Activated CD4-positive, alpha-beta T cell treated with anti-CD3 and anti-CD28 coated beads, Interleukin-2, amount 10 ng/mL, durations not matched to agents 7 days and 5 days (primary cell): ENCODE results near the gene PMPCA. TPM values are rescaled to one million over a fixed set of nuclear protein-coding genes. Genes with fewer than 3 reads are reported as not detected.
"Not testable (repeated sequence)": the region's sequence is repeated elsewhere in the genome, so short reads cannot be mapped to it uniquely, and the experiment has no call there.

Experiments used
- CTCF ChIA-PET: fragments of 350-600 bp; sonication (Branson Sonifier 250); formaldehyde crosslinking; loops from one replicate; lab custom pipeline; 2021; ENCODE audit warnings: antibody characterized with exemption; lab: Charles Lee
- POLR2A ChIA-PET: fragments of 350-600 bp; sonication (Branson Sonifier 250); formaldehyde crosslinking; loops from one replicate; lab custom pipeline; 2021; ENCODE audit warnings: antibody characterized with exemption; lab: Charles Lee
- DNase-seq: peaks from one replicate; pipeline ENCODE4 v3.0.0-alpha.2; 2020
- H3K27ac Mint-ChIP-seq: one replicate; pipeline ENCODE4 v1.8.0; 2021; ENCODE audit warnings: mild to moderate bottlenecking, moderate library complexity, mixed read lengths
- H3K27me3 Mint-ChIP-seq: one replicate; pipeline ENCODE4 v1.8.0; 2021; ENCODE audit warnings: mixed read lengths
- H3K36me3 Mint-ChIP-seq: one replicate; pipeline ENCODE4 v1.8.0; 2021; ENCODE audit warnings: low read depth, mixed read lengths
- H3K4me1 Mint-ChIP-seq: one replicate; pipeline ENCODE4 v1.8.0; 2021; ENCODE audit warnings: mixed read lengths
- H3K4me3 Mint-ChIP-seq: one replicate; pipeline ENCODE4 v1.8.0; 2021; ENCODE audit warnings: mild to moderate bottlenecking, moderate library complexity, mixed read lengths
- H3K9me3 Mint-ChIP-seq: one replicate; pipeline ENCODE4 v1.8.0; 2021; ENCODE audit warnings: mixed read lengths
- total RNA-seq, 2 experiments: library from RNA; stranded (reverse); gene quantifications; one replicate each; pipeline ENCODE4 v1.2.3, GENCODE V29; 2021

PMPCA gene
- total RNA-seq, 2 experiments from 2014 or later, result 52.9 to 58.8 TPM

GRCh38 chr9:136400038-136400834 lies 10.2 kb upstream of the PMPCA start, which contains the start of gene SNAPC4:
TSS of gene SNAPC4 (minus strand) at chr9:136400170. CDS start at chr9:136398428, 1,742 bp downstream.
- H3K36me3 Mint-ChIP-seq, result peaks cover 28% of the 10 kb centered on the region
- peak within 1 kb of the TSS; percentile 80 for H3K4me3 Mint-ChIP-seq
- POLR2A ChIA-PET, result no interaction called here
- DNase-seq, result peak; percentile 86
- peaks cover 57% of the 10 kb centered on the region for H3K4me1 Mint-ChIP-seq
- CTCF ChIA-PET, result interaction anchor here (0.6 to 7.1 kb wide), 12 partner anchors 8 to 327 kb away, joined by 3 to 40 read pairs (median 4); partner anchors contain the start of gene DNLZ
- peak within 1 kb of the TSS; percentile 86 for H3K27ac Mint-ChIP-seq
- no peaks in the 10 kb centered on the region for H3K27me3 Mint-ChIP-seq
- H3K9me3 Mint-ChIP-seq, result no peaks in the 10 kb centered on the region

GRCh38 chr9:136401173-136401922 lies 9.1 kb upstream of the PMPCA start:
- DNase-seq, result no peak
- Mint-ChIP-seq H3K27ac (peak overlapping the region; percentile 75), H3K4me1 (peaks cover 65% of the 10 kb centered on the region), H3K27me3 (no peaks in the 10 kb centered on the region), H3K4me3 (peak overlapping the region; percentile 27), H3K9me3 (no peaks in the 10 kb centered on the region), H3K36me3 (peaks cover 35% of the 10 kb centered on the region)
- CTCF ChIA-PET, result interaction anchor here (0.6 to 7.1 kb wide), 12 partner anchors 8 to 326 kb away, joined by 3 to 40 read pairs (median 4); partner anchors contain the start of gene DNLZ
- POLR2A ChIA-PET, result interaction anchor here (0.6 kb wide), 1 partner anchor 24 kb away, joined by 3 read pairs; no protein-coding TSS in a partner anchor

GRCh38 chr9:136402067-136402466 lies 8.4 kb upstream of the PMPCA start:
- H3K36me3 Mint-ChIP-seq, result peaks cover 38% of the 10 kb centered on the region
- no peak overlapping the region for H3K27ac Mint-ChIP-seq
- CTCF ChIA-PET, result interaction anchor here (1.5 to 7.1 kb wide), 5 partner anchors 10 to 39 kb away, joined by 5 to 40 read pairs (median 7); partner anchors contain the start of gene DNLZ
- POLR2A ChIA-PET, result no interaction called here
- no peak overlapping the region for H3K4me3 Mint-ChIP-seq
- DNase-seq, result no peak
- no peaks in the 10 kb centered on the region for H3K27me3 Mint-ChIP-seq
- peaks cover 66% of the 10 kb centered on the region for H3K4me1 Mint-ChIP-seq
- no peaks in the 10 kb centered on the region for H3K9me3 Mint-ChIP-seq

GRCh38 chr9:136403538-136403914 lies 6.9 kb upstream of the PMPCA start:
- ChIA-PET POLR2A (no interaction called here), CTCF (interaction anchor here (2.0 kb wide), 1 partner anchor 21 kb away, joined by 6 read pairs; no protein-coding TSS in a partner anchor)
- no peaks in the 10 kb centered on the region for H3K27me3 Mint-ChIP-seq
- H3K4me1 Mint-ChIP-seq, result peaks cover 70% of the 10 kb centered on the region
- peaks cover 47% of the 10 kb centered on the region for H3K36me3 Mint-ChIP-seq
- peak overlapping the region; percentile 61 for H3K4me3 Mint-ChIP-seq
- peak overlapping the region; percentile 85 for H3K27ac Mint-ChIP-seq
- peak; percentile 81 for DNase-seq
- no peaks in the 10 kb centered on the region for H3K9me3 Mint-ChIP-seq

GRCh38 chr9:136403915-136404800 lies 6.3 kb upstream of the PMPCA start:
- DNase-seq, result peak; percentile 47
- Mint-ChIP-seq H3K9me3 (no peaks in the 10 kb centered on the region), H3K4me3 (peak overlapping the region; percentile 61), H3K27ac (peak overlapping the region; percentile 85), H3K27me3 (no peaks in the 10 kb centered on the region), H3K36me3 (peaks cover 50% of the 10 kb centered on the region), H3K4me1 (peaks cover 70% of the 10 kb centered on the region)
- ChIA-PET CTCF (interaction anchor here (0.8 to 2.0 kb wide), 2 partner anchors 20 to 40 kb away, joined by 3 to 6 read pairs; partner anchors contain the start of gene DNLZ), POLR2A (no interaction called here)

GRCh38 chr9:136404801-136405136 lies 5.7 kb upstream of the PMPCA start:
- no peaks in the 10 kb centered on the region for H3K9me3 Mint-ChIP-seq
- H3K4me3 Mint-ChIP-seq, result peak overlapping the region; percentile 61
- H3K27ac Mint-ChIP-seq, result peak overlapping the region; percentile 85
- H3K36me3 Mint-ChIP-seq, result peaks cover 52% of the 10 kb centered on the region
- no peaks in the 10 kb centered on the region for H3K27me3 Mint-ChIP-seq
- DNase-seq, result no peak
- POLR2A ChIA-PET, result no interaction called here
- CTCF ChIA-PET, result interaction anchor here (0.8 to 2.3 kb wide), 2 partner anchors 41 kb away, joined by 3 to 17 read pairs; partner anchors contain the start of gene DNLZ
- H3K4me1 Mint-ChIP-seq, result peaks cover 74% of the 10 kb centered on the region

GRCh38 chr9:136405481-136405880 lies 5.0 kb upstream of the PMPCA start:
- H3K36me3 Mint-ChIP-seq, result peaks cover 54% of the 10 kb centered on the region
- no peaks in the 10 kb centered on the region for H3K9me3 Mint-ChIP-seq
- peaks cover 73% of the 10 kb centered on the region for H3K4me1 Mint-ChIP-seq
- ChIA-PET CTCF (interaction anchor here (2.3 kb wide), 1 partner anchor 42 kb away, joined by 17 read pairs; the partner anchor contains the start of gene DNLZ), POLR2A (no interaction called here)
- H3K4me3 Mint-ChIP-seq, result no peak overlapping the region
- no peak overlapping the region for H3K27ac Mint-ChIP-seq
- H3K27me3 Mint-ChIP-seq, result no peaks in the 10 kb centered on the region
- DNase-seq, result no peak

- H3K9me3 Mint-ChIP-seq, H3K4me3 Mint-ChIP-seq, H3K27me3 Mint-ChIP-seq, DNase-seq, H3K27ac Mint-ChIP-seq, POLR2A ChIA-PET: not testable (repeated sequence)
- CTCF ChIA-PET, result interaction anchor here (0.6 to 2.3 kb wide), 2 partner anchors 43 to 52 kb away, joined by 3 to 17 read pairs; partner anchors contain the start of gene DNLZ
- peaks cover 54% of the 10 kb centered on the region for H3K36me3 Mint-ChIP-seq
- peaks cover 69% of the 10 kb centered on the region for H3K4me1 Mint-ChIP-seq
Measured at GRCh38 chr9:136405904-136406303, 4.6 kb upstream of the PMPCA start.

GRCh38 chr9:136407061-136407460 lies 3.4 kb upstream of the PMPCA start:
- POLR2A ChIA-PET, DNase-seq, H3K9me3 Mint-ChIP-seq, H3K4me3 Mint-ChIP-seq, H3K27ac Mint-ChIP-seq, H3K27me3 Mint-ChIP-seq: not testable (repeated sequence)
- CTCF ChIA-PET, result interaction anchor here (1.3 to 2.3 kb wide), 2 partner anchors 44 to 222 kb away, joined by 3 to 17 read pairs; partner anchors contain the start of gene DNLZ
- H3K36me3 Mint-ChIP-seq, result peaks cover 54% of the 10 kb centered on the region
- H3K4me1 Mint-ChIP-seq, result peaks cover 72% of the 10 kb centered on the region

- Mint-ChIP-seq H3K4me1 (peaks cover 69% of the 10 kb centered on the region), H3K27ac (peak overlapping the region; percentile 17), H3K4me3 (no peak overlapping the region), H3K36me3 (peaks cover 52% of the 10 kb centered on the region), H3K9me3 (no peaks in the 10 kb centered on the region), H3K27me3 (no peaks in the 10 kb centered on the region)
- ChIA-PET POLR2A (no interaction called here), CTCF (interaction anchor here (0.6 kb wide), 1 partner anchor 29 kb away, joined by 3 read pairs; no protein-coding TSS in a partner anchor)
- no peak for DNase-seq
Measured at GRCh38 chr9:136407911-136408310, 2.5 kb upstream of the PMPCA start.

- DNase-seq, result peak; percentile 35
- H3K27me3 Mint-ChIP-seq, result no peaks in the 10 kb centered on the region
- H3K4me1 Mint-ChIP-seq, result peaks cover 57% of the 10 kb centered on the region
- H3K27ac Mint-ChIP-seq, result peak overlapping the region; percentile 92
- POLR2A ChIA-PET, result interaction anchor here (0.6 kb wide), 2 partner anchors 45 to 265 kb away, joined by 3 read pairs; no protein-coding TSS in a partner anchor
- peak overlapping the region; percentile 85 for H3K4me3 Mint-ChIP-seq
- no peaks in the 10 kb centered on the region for H3K9me3 Mint-ChIP-seq
- CTCF ChIA-PET, result interaction anchor here (0.6 to 1.9 kb wide), 8 partner anchors 9 to 1035 kb away, joined by 3 to 9 read pairs (median 4); partner anchors contain the start of genes DNLZ and SNAPC4
- peaks cover 51% of the 10 kb centered on the region for H3K36me3 Mint-ChIP-seq
Measured at GRCh38 chr9:136409557-136410455, 652 bp upstream of the PMPCA start.
